KMS-11 (cell line): ENCODE data around the gene KRTAP10-1.

Experiments
- H2AFZ ChIP-seq: fragments of 200-600 bp; sonication (generic); 2 replicates; pipeline ENCODE4 v1.6.1; 2016; ENCODE audit warnings: antibody characterized with exemption, mixed run types, low read depth
- H3K27ac ChIP-seq: fragments of 200-600 bp; sonication (generic); 2 replicates; pipeline ENCODE4 v1.6.1; 2016; ENCODE audit warnings: mild to moderate bottlenecking, mixed run types
- H3K27me3 ChIP-seq: fragments of 200-600 bp; sonication (generic); 2 replicates; pipeline ENCODE4 v1.6.1; 2017; ENCODE audit warnings: mild to moderate bottlenecking, low read depth, mixed run types, moderate library complexity; ENCODE audit not compliant: insufficient read depth
- H3K36me3 ChIP-seq: fragments of 200-600 bp; sonication (generic); 2 replicates; pipeline ENCODE4 v1.6.1; 2017; ENCODE audit warnings: mild to moderate bottlenecking, mixed run types; ENCODE audit not compliant: insufficient read depth
- H3K4me1 ChIP-seq: fragments of 200-600 bp; sonication (generic); 2 replicates; pipeline ENCODE4 v1.6.1; 2016; ENCODE audit warnings: mild to moderate bottlenecking, low read depth, mixed run types; ENCODE audit not compliant: poor library complexity, severe bottlenecking
- H3K4me2 ChIP-seq: fragments of 200-600 bp; sonication (generic); 2 replicates; pipeline ENCODE4 v1.7.0; 2016; ENCODE audit warnings: mild to moderate bottlenecking, mixed run types
- H3K4me3 ChIP-seq: fragments of 200-600 bp; sonication (generic); IDR thresholded peaks from 2 replicates; pipeline ENCODE4 v1.6.1; 2017; ENCODE audit warnings: low read depth, low read length, mixed read lengths; ENCODE audit not compliant: insufficient read depth
- H3K79me2 ChIP-seq: fragments of 200-600 bp; sonication (generic); 2 replicates; pipeline ENCODE4 v1.6.1; 2016; ENCODE audit warnings: low read depth, mixed run types; ENCODE audit not compliant: insufficient read depth
- H3K9ac ChIP-seq: fragments of 200-600 bp; sonication (generic); 2 replicates; pipeline ENCODE4 v1.6.1; 2016; ENCODE audit warnings: mild to moderate bottlenecking, mixed run types
- H4K20me1 ChIP-seq: fragments of 200-600 bp; sonication (generic); 2 replicates; pipeline ENCODE4 v1.6.1; 2016; ENCODE audit warnings: mild to moderate bottlenecking, mixed run types; ENCODE audit not compliant: insufficient read depth
- TF ChIP-seq, protein P1 (sequence below): fragments of 200-600 bp; sonication (generic); conservative IDR thresholded peaks from 2 replicates; pipeline ENCODE4 v1.6.1; 2017; ENCODE audit warnings: low read depth, mild to moderate bottlenecking, antibody characterized with exemption, low read length, moderate library complexity, mixed read lengths

The KRTAP10-1 gene

GRCh38 chr21:44537930-44538911 is 1.8 kb downstream of the KRTAP10-1 start:
- Histone ChIP-seq H4K20me1 (no peaks in the 10 kb centered on the region), H3K4me2 (no peak overlapping the region), H3K79me2 (no peaks in the 10 kb centered on the region), H3K27ac (no peak overlapping the region), H3K4me1 (no peaks in the 10 kb centered on the region), H3K4me3 (no peak overlapping the region), H3K27me3 (peaks cover 57% of the 10 kb centered on the region), H2AFZ (no peak overlapping the region), H3K36me3 (no peaks in the 10 kb centered on the region), H3K9ac (no peak overlapping the region)
- TF ChIP-seq, protein P1, sequence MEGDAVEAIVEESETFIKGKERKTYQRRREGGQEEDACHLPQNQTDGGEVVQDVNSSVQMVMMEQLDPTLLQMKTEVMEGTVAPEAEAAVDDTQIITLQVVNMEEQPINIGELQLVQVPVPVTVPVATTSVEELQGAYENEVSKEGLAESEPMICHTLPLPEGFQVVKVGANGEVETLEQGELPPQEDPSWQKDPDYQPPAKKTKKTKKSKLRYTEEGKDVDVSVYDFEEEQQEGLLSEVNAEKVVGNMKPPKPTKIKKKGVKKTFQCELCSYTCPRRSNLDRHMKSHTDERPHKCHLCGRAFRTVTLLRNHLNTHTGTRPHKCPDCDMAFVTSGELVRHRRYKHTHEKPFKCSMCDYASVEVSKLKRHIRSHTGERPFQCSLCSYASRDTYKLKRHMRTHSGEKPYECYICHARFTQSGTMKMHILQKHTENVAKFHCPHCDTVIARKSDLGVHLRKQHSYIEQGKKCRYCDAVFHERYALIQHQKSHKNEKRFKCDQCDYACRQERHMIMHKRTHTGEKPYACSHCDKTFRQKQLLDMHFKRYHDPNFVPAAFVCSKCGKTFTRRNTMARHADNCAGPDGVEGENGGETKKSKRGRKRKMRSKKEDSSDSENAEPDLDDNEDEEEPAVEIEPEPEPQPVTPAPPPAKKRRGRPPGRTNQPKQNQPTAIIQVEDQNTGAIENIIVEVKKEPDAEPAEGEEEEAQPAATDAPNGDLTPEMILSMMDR: no peak

DNA sequence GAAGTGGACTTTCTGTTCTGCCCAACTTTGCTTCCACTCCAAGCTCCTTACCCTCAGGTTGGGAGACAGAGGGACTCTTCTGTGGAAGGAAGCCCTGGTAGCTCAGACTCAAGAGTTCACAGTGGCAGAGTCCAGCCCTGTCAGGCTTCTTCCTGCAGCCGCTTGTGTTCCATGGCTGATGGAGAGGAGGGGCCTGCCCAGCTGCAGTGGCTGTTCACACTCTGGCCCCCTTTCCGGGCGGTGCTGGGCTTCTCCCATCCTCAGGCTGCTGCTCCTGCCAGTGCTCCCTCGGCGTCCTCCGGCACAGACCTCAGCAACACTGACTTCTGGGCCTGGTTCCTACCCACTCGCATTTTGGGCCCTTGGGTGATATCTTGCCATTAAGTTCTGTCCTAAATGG is 4.0 kb downstream of the KRTAP10-1 start:
- no peak overlapping the region for H3K4me2 ChIP-seq
- no peaks in the 10 kb centered on the region for H3K36me3 ChIP-seq
- H3K4me3 ChIP-seq: no peak overlapping the region
- H3K27me3 ChIP-seq: peaks cover 56% of the 10 kb centered on the region
- TF ChIP-seq, protein P1: no peak
- no peaks in the 10 kb centered on the region for H4K20me1 ChIP-seq
- H3K79me2 ChIP-seq: no peaks in the 10 kb centered on the region
- H3K4me1 ChIP-seq: no peaks in the 10 kb centered on the region
- H3K27ac ChIP-seq: no peak overlapping the region
- no peak overlapping the region for H2AFZ ChIP-seq
- H3K9ac ChIP-seq: no peak overlapping the region

GRCh38 chr21:44534688-44535087 is 5.3 kb downstream of the KRTAP10-1 start:
- Histone ChIP-seq H3K4me3 (no peak overlapping the region), H2AFZ (no peak overlapping the region), H3K9ac (no peak overlapping the region), H4K20me1 (no peaks in the 10 kb centered on the region), H3K79me2 (no peaks in the 10 kb centered on the region), H3K27me3 (peaks cover 55% of the 10 kb centered on the region), H3K4me1 (no peaks in the 10 kb centered on the region), H3K4me2 (no peak overlapping the region), H3K27ac (no peak overlapping the region), H3K36me3 (no peaks in the 10 kb centered on the region)
- TF ChIP-seq, protein P1: no peak

- H3K4me2 ChIP-seq: no peak overlapping the region
- H3K27me3 ChIP-seq: peaks cover 60% of the 10 kb centered on the region
- no peaks in the 10 kb centered on the region for H4K20me1 ChIP-seq
- H3K4me1 ChIP-seq: no peaks in the 10 kb centered on the region
- no peak overlapping the region for H3K9ac ChIP-seq
- TF ChIP-seq, protein P1: no peak
- H3K36me3 ChIP-seq: no peaks in the 10 kb centered on the region
- H3K79me2 ChIP-seq: no peaks in the 10 kb centered on the region
- H2AFZ ChIP-seq: no peak overlapping the region
- no peak overlapping the region for H3K4me3 ChIP-seq
- no peak overlapping the region for H3K27ac ChIP-seq
Observed at GRCh38 chr21:44533891-44534627, 5.9 kb downstream of the KRTAP10-1 start.
